ENCODE measurements around the gene MTG1. TPM values are rescaled to one million over a fixed set of nuclear protein-coding genes. Genes with fewer than 3 reads are reported as not detected.

The MTG1 gene
- total RNA-seq, 4 donors from 2014 or later, result 24.6 to 32.8 (median 27.1) TPM

DNA sequence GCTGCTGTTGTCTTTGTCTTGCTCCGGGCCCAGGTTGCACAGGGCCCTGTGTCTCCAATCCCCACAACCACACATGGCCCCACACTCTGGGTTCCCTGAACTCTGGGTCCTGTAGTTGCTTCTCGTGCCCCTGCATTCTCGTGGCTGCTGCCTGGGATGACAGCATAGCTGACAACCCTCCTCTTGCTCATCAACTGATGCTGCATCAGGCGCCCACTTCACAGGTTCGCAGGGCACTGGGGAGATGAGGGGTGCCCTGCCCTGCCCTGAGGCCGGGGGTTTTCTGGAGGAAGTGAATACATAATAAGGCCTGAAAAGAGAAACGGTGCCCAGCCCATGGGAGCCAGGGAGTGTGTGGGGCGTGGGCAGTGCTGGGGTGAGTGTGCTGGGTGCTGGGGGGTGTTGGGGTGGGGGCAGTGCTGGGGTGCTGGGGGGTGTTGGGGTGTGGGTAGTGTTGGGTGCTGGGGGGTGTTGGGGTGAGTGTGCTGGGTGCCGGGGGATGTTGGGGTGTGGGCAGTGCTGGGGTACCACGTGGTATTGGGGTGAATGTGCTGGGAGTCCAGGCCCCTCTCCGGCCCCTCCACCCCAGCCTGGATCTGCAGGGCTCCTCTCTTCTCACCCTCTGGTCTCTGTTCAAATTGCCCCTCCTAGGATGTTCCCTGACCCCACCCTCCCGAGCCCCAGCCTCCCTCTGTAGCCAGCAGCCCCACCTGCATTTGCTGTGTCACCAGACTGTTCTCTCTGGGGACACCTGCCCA is 2.0 kb upstream of the MTG1 start:
- DNase-seq, result no peak
- peaks cover 0 to 47% (median 0%) of the 10 kb centered on the region in 3 donors for H3K36me3 ChIP-seq
- H3K4me1 ChIP-seq, result peaks cover 4 to 34% (median 12%) of the 10 kb centered on the region in 3 donors
- WGBS, 2 donors, result 63 to 73% methylated on average over 2 to 8 of the region's 12 CpGs
- H3K27me3 ChIP-seq, result no peaks in the 10 kb centered on the region
- H3K27ac ChIP-seq, result no peak overlapping the region
- H3K4me3 ChIP-seq, result no peak overlapping the region
- intact Hi-C loops (cut with DNase I), result no loop called here
- TF ChIP-seq, protein P1, sequence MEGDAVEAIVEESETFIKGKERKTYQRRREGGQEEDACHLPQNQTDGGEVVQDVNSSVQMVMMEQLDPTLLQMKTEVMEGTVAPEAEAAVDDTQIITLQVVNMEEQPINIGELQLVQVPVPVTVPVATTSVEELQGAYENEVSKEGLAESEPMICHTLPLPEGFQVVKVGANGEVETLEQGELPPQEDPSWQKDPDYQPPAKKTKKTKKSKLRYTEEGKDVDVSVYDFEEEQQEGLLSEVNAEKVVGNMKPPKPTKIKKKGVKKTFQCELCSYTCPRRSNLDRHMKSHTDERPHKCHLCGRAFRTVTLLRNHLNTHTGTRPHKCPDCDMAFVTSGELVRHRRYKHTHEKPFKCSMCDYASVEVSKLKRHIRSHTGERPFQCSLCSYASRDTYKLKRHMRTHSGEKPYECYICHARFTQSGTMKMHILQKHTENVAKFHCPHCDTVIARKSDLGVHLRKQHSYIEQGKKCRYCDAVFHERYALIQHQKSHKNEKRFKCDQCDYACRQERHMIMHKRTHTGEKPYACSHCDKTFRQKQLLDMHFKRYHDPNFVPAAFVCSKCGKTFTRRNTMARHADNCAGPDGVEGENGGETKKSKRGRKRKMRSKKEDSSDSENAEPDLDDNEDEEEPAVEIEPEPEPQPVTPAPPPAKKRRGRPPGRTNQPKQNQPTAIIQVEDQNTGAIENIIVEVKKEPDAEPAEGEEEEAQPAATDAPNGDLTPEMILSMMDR (IDR thresholded peaks at IDR 0.05), result no peak
- no peak for TF ChIP-seq POLR2A (IDR thresholded peaks at IDR 0.05)
- H3K9me3 ChIP-seq, result no peaks in the 10 kb centered on the region

DNA sequence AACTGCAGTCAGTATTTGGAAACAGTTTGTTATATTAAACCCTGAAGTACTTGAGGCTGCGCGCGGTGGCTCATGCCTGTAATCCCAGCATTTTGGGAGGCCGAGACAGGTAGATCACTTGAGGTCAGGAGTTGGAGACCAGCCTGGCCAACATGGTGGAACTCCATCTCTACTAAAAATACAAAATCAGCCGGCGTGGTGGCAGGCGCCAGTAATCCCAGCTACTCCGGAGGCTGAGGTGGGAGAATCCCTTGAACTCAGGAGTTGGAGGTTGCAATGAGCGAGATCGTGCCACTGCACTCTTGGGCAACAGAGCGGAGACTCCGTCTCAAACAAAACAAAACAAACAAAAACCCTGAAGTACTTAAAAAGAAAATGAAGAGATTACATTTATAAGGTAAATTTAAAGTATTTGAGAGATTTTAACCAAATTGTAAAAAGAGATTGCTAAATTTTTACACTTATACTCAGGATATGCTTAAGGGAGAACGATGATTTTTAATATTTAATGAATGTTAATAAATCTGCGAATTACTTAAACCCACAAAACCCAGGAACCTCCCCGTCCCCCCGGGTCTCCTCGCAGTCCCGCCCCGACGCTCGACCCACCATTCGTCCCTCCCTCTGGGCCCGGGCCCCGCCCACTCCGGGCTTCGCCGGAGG is 425 bp upstream of the MTG1 start:
- intact Hi-C loops (cut with DNase I), result no loop called here
- no peaks in the 10 kb centered on the region for H3K9me3 ChIP-seq
- WGBS, 2 donors, result 40 to 41% methylated on average over 22 of the region's 27 CpGs
- H3K27ac ChIP-seq, result peak overlapping the region; percentile 88 to 92 (median 89)
- H3K4me3 ChIP-seq, result peak overlapping the region; percentile 62 to 84 (median 82)
- H3K4me1 ChIP-seq, result peaks cover 4 to 34% (median 12%) of the 10 kb centered on the region in 3 donors
- H3K36me3 ChIP-seq, result peaks cover 0 to 58% (median 6%) of the 10 kb centered on the region in 3 donors
- H3K27me3 ChIP-seq, result no peaks in the 10 kb centered on the region
- TF ChIP-seq, protein P1 (IDR thresholded peaks at IDR 0.05), result no peak
- DNase-seq, result no peak

DNA sequence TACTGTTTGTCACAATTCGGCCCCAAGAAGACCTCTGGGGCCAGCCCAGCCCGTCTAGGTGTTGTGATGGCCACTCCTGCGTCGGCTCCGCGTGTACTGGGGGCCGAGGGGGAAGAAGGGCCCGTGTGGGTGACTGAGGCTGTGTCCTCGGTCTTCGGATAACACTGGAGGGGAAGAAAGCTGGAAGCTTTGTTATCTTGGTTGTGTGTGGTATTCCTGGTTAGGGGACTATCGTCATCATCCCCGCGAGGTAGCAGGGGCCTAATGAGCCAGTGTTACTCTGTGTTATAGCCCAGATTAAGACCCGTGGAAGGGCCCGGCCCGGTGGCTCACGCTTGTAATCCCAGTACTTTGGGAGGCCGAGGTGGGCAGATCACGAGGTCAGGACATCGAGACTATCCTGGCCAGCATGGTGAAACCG is 854 bp downstream of the MTG1 start:
- Histone ChIP-seq H3K9me3 (no peaks in the 10 kb centered on the region), H3K36me3 (peaks cover 0 to 60% (median 15%) of the 10 kb centered on the region in 3 donors), H3K27ac (peak overlapping the region; percentile 88 to 92 (median 89)), H3K4me3 (peak overlapping the region; percentile 62 to 84 (median 82)), H3K4me1 (peaks cover 4 to 34% (median 12%) of the 10 kb centered on the region in 3 donors), H3K27me3 (no peaks in the 10 kb centered on the region)
- 37 to 53% methylated on average over 7 to 20 of the region's 21 CpGs for WGBS, 2 donors
- TF ChIP-seq POLR2A (IDR thresholded peaks at IDR 0.05), result no peak
- TF ChIP-seq, protein P1 (IDR thresholded peaks at IDR 0.05), result no peak
- no peak for DNase-seq
- intact Hi-C loops (cut with DNase I), result no loop called here

DNA sequence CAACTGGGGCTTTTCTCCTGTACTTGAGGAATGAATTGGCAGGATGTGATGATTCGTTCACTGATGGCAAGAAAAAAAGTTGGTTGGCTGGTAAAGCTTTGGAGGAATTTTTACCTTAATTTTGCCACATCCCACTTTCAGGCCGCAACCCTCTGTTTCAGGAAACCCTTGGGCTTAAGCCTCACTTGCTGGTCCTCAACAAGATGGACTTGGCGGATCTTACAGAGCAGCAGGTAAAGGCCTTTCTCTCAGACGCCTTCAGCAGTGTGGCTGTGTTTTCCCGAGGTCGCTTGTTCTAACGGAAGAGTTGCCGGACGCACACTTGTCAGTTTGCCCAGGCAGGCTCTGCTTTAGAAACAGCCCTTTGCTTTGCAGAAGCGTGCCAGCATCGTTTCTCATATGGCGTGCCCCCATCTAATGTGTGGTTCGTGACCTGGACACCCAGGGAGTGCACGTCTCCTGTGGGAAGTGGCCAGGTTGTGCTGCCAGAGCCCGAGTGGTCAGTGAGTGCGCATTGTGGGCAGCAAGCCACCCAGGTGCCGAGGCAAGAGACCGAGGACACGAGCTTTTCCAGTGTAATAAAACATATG is 2.2 kb downstream of the MTG1 start:
- Histone ChIP-seq H3K27me3 (no peaks in the 10 kb centered on the region), H3K9me3 (no peaks in the 10 kb centered on the region), H3K4me3 (no peak overlapping the region), H3K4me1 (peaks cover 4 to 29% (median 12%) of the 10 kb centered on the region in 3 donors), H3K27ac (no peak overlapping the region), H3K36me3 (peaks cover 0 to 67% (median 15%) of the 10 kb centered on the region in 3 donors)
- TF ChIP-seq, protein P1 (IDR thresholded peaks at IDR 0.05), result no peak
- no peak for TF ChIP-seq POLR2A (IDR thresholded peaks at IDR 0.05)
- intact Hi-C loops (cut with DNase I), result no loop called here
- 89 to 90% methylated on average over 14 to 19 of the region's 19 CpGs for WGBS, 2 donors
- no peak for DNase-seq

- H3K36me3 ChIP-seq, result peaks cover 11 to 76% (median 18%) of the 10 kb centered on the region in 3 donors
- intact Hi-C loops (cut with DNase I), result no loop called here
- DNase-seq, result no peak
- TF ChIP-seq, protein P1 (IDR thresholded peaks at IDR 0.05), result no peak
- no peak for TF ChIP-seq POLR2A (IDR thresholded peaks at IDR 0.05)
- H3K4me3 ChIP-seq, result no peak overlapping the region
- H3K9me3 ChIP-seq, result no peaks in the 10 kb centered on the region
- H3K27me3 ChIP-seq, result no peaks in the 10 kb centered on the region
- peaks cover 4 to 28% (median 12%) of the 10 kb centered on the region in 3 donors for H3K4me1 ChIP-seq
- no peak overlapping the region for H3K27ac ChIP-seq
- WGBS, 2 donors, result 89 to 96% methylated on average over 5 to 6 of the region's 7 CpGs
Measured at GRCh38 chr10:133397938-133398337, 4.0 kb downstream of the MTG1 start.

Data from esophagus squamous epithelium (tissue), 5 donors.